ENCODE data around the gene GRK5.

The GRK5 gene

GRCh38 chr10:119211176-119211575 is 3.8 kb downstream of the GRK5 start:
- Histone ChIP-seq H3K4me1 (ENCODE audit: control insufficient read depth in 1 of 2, insufficient read depth in 1 of 2, low read depth in 1 of 2, low read length in 1 of 2) (peaks cover 37 to 55% of the 10 kb centered on the region in 2 experiments), H3K27ac (no peak overlapping the region), H3K36me3 (no peaks in the 10 kb centered on the region), H3K9me3 (no peaks in the 10 kb centered on the region), H3K4me3 (ENCODE audit: low read depth in 1 of 2, low read length in 1 of 2) (no peak overlapping the region), H3K27me3 (no peaks in the 10 kb centered on the region)
- TF ChIP-seq CTCF (IDR thresholded peaks at IDR 0.05) = no peak

- no peaks in the 10 kb centered on the region for H3K9me3 ChIP-seq
- no peak overlapping the region for H3K4me3 ChIP-seq (ENCODE audit: low read depth in 1 of 2, low read length in 1 of 2)
- H3K27me3 ChIP-seq = no peaks in the 10 kb centered on the region
- TF ChIP-seq CTCF (IDR thresholded peaks at IDR 0.05) = no peak
- peaks cover 32 to 50% of the 10 kb centered on the region in 2 experiments for H3K4me1 ChIP-seq (ENCODE audit: control insufficient read depth in 1 of 2, insufficient read depth in 1 of 2, low read depth in 1 of 2, low read length in 1 of 2)
- no peak overlapping the region for H3K27ac ChIP-seq
- H3K36me3 ChIP-seq = no peaks in the 10 kb centered on the region
These were observed 4.5 kb downstream of the GRK5 start for GRCh38 chr10:119211625-119212441.

- no peaks in the 10 kb centered on the region for H3K9me3 ChIP-seq
- peaks cover 8 to 26% of the 10 kb centered on the region in 2 experiments for H3K4me1 ChIP-seq (ENCODE audit: control insufficient read depth in 1 of 2, insufficient read depth in 1 of 2, low read depth in 1 of 2, low read length in 1 of 2)
- H3K27ac ChIP-seq = no peak overlapping the region
- no peak for TF ChIP-seq CTCF (IDR thresholded peaks at IDR 0.05)
- no peaks in the 10 kb centered on the region for H3K27me3 ChIP-seq
- H3K36me3 ChIP-seq = no peaks in the 10 kb centered on the region
- H3K4me3 ChIP-seq (ENCODE audit: low read depth in 1 of 2, low read length in 1 of 2) = no peak overlapping the region
These were observed 8.0 kb downstream of the GRK5 start for GRCh38 chr10:119215371-119215770.

GRCh38 chr10:119216127-119216526 is 8.8 kb downstream of the GRK5 start:
- TF ChIP-seq CTCF (IDR thresholded peaks at IDR 0.05) = no peak
- no peak overlapping the region for H3K27ac ChIP-seq

GRCh38 chr10:119217401-119217800 is 10.0 kb downstream of the GRK5 start:
- H3K4me3 ChIP-seq (ENCODE audit: low read depth in 1 of 2, low read length in 1 of 2) = no peak overlapping the region
- no peak for TF ChIP-seq CTCF (IDR thresholded peaks at IDR 0.05)
- H3K4me1 ChIP-seq (ENCODE audit: control insufficient read depth in 1 of 2, insufficient read depth in 1 of 2, low read depth in 1 of 2, low read length in 1 of 2) = peaks cover 8 to 26% of the 10 kb centered on the region in 2 experiments
- no peak overlapping the region for H3K27ac ChIP-seq
- H3K9me3 ChIP-seq = no peaks in the 10 kb centered on the region
- no peaks in the 10 kb centered on the region for H3K36me3 ChIP-seq
- H3K27me3 ChIP-seq = peaks cover 2% of the 10 kb centered on the region

More at GRCh38 chr10:119216127-119216526, 8.8 kb downstream of the GRK5 start:
- no peaks in the 10 kb centered on the region for H3K27me3 ChIP-seq
- H3K4me3 ChIP-seq (ENCODE audit: low read depth in 1 of 2, low read length in 1 of 2) = no peak overlapping the region
- no peaks in the 10 kb centered on the region for H3K36me3 ChIP-seq
- H3K4me1 ChIP-seq (ENCODE audit: control insufficient read depth in 1 of 2, insufficient read depth in 1 of 2, low read depth in 1 of 2, low read length in 1 of 2) = peaks cover 8 to 26% of the 10 kb centered on the region in 2 experiments
- H3K9me3 ChIP-seq = no peaks in the 10 kb centered on the region

All from neutrophil (primary cell).